NT2/D1 (cell line): ENCODE data around the gene OR13C9.
"Not testable (repeated sequence)": the region's sequence is repeated elsewhere in the genome, so short reads cannot be mapped to it uniquely, and the experiment has no call there.

Experiments
- DNase-seq: peaks from one replicate; pipeline ENCODE4 v3.0.0-alpha.2; 2011; ENCODE audit warnings: low read depth, low spot score
- H3K27me3 ChIP-seq: 2 replicates; pipeline ENCODE4 v1.6.0; 2011; ENCODE audit warnings: mild to moderate bottlenecking; ENCODE audit not compliant: insufficient read length, insufficient read depth
- H3K36me3 ChIP-seq: 2 replicates; pipeline ENCODE4 v1.6.1; 2011; ENCODE audit warnings: mild to moderate bottlenecking, low read length, mixed read lengths; ENCODE audit not compliant: insufficient read depth, insufficient read length
- H3K4me1 ChIP-seq: 2 replicates; pipeline ENCODE4 v1.5.1; 2011; ENCODE audit not compliant: insufficient read depth, insufficient read length
- H3K4me3 ChIP-seq: 2 replicates; pipeline ENCODE4 v1.5.1; 2011; ENCODE audit warnings: low read depth; ENCODE audit not compliant: insufficient read length
- H3K9ac ChIP-seq: 2 replicates; pipeline ENCODE4 v1.6.0; 2011; ENCODE audit warnings: low read depth; ENCODE audit not compliant: insufficient read length
- H3K9me3 ChIP-seq: 2 replicates; pipeline ENCODE4 v1.5.1; 2011; ENCODE audit warnings: mild to moderate bottlenecking, low read length; ENCODE audit not compliant: insufficient read depth
- SUZ12 ChIP-seq: IDR thresholded peaks from 2 replicates; pipeline ENCODE4 v1.6.1; 2011; ENCODE audit not compliant: insufficient read length, insufficient read depth; ENCODE audit errors: extremely low read depth
- YY1 ChIP-seq: IDR thresholded peaks from 2 replicates; pipeline ENCODE4 v1.6.1; 2011; ENCODE audit not compliant: insufficient read length, insufficient read depth
- ZNF274 ChIP-seq: IDR thresholded peaks from 2 replicates; pipeline ENCODE4 v1.6.1; 2011; ENCODE audit warnings: mild to moderate bottlenecking, low read depth, low read length

OR13C9 gene

DNA sequence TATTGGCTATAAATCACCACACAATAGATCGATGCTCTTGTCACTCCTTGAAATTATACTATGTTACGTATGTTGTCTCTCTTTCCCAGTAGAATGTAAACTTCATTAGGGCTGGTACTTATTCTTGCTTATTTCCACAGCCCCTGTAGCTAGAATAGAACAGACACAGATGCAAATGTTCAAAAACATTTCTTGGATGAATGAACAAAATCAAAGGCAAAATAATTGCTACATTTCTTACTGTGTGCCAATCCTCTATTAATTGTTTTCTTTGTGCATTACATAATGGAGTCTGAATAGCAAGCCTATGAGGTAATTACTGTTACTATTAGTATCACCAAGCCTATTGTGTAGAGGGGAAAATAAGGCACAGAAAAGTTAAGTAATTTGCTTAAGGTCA, 11.9 kb downstream of the OR13C9 start:
- no peaks in the 10 kb centered on the region for H3K27me3 ChIP-seq
- TF ChIP-seq YY1: no peak
- TF ChIP-seq SUZ12: no peak
- no peak for TF ChIP-seq ZNF274
- no peak overlapping the region for H3K4me3 ChIP-seq
- H3K36me3 ChIP-seq: no peaks in the 10 kb centered on the region
- H3K9me3 ChIP-seq: no peaks in the 10 kb centered on the region
- H3K9ac ChIP-seq: no peak overlapping the region
- DNase-seq: no peak
- H3K4me1 ChIP-seq: no peaks in the 10 kb centered on the region

DNA sequence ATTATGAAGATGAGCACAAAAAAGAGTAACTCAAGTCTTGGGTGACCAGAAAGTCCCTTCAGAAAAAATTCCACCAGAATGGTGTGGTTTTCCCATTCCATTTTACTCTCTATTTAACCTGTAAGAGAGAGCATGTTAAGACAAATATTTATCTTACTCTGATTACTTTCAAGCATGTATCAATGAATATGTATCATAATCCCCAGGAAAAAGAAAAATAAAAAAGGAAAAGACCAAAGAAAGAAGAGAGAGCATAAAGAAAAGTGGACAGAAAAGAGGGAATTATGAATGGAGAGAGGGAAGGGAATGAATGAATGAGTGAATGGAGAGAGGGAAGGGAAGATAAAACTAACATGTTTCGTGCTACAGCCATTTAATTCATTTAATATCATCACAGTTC, 12.5 kb downstream of the OR13C9 start, which contains the start of gene OR13C2:
Gene OR13C2 (minus strand): TSS at position 101 of the 400 bp plus-strand sequence. CDS start 0 bp downstream, at position 101.
- H3K9me3 ChIP-seq, H3K4me3 ChIP-seq, H3K4me1 ChIP-seq, H3K9ac ChIP-seq, H3K27me3 ChIP-seq, DNase-seq, H3K36me3 ChIP-seq: not testable (repeated sequence)

DNA sequence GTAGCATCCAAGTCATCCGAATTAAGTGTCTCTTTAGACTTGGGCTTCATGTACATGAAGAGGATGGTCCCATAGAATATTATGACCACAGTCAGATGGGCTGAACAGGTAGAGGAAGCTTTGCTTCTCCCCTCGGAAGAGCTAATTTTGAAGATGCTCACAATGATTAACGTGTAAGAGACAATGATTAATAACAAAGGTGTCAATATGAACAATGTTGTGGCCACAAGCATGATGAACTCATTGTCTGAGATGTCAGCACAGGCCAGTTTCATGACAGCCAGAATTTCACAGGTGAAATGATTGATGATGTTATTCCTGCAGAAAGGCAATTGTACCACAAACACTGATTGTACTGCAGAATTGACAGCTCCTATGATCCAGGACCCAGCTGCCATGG, 13.2 kb downstream of the OR13C9 start:
- Histone ChIP-seq H3K27me3 (no peaks in the 10 kb centered on the region), H3K9me3 (no peaks in the 10 kb centered on the region), H3K4me3 (no peak overlapping the region), H3K4me1 (no peaks in the 10 kb centered on the region), H3K36me3 (no peaks in the 10 kb centered on the region), H3K9ac (no peak overlapping the region)
- no peak for TF ChIP-seq YY1
- TF ChIP-seq ZNF274: no peak
- TF ChIP-seq SUZ12: no peak
- DNase-seq: no peak

DNA sequence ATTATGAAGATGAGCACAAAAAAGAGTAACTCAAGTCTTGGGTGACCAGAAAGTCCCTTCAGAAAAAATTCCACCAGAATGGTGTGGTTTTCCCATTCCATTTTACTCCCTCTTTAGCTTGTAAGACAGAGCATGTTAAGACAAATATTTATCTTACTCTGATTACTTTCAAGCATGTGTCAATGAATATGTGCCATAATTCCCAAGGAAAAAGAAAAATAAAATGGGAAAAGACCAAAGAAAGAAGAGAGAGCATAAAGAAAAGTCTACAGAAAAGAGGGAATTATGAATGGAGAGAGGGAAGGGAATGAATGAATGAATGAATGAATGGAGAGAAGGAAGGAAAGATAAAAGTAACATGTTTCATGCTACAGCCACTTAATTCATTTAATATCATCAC, 18.7 kb downstream of the OR13C9 start, which contains the start of gene OR13C5:
Gene OR13C5 (minus strand): TSS at position 101 of the 400 bp plus-strand sequence. CDS start 0 bp downstream, at position 101.
- H3K9me3 ChIP-seq, H3K36me3 ChIP-seq, H3K27me3 ChIP-seq, H3K4me3 ChIP-seq, H3K9ac ChIP-seq, DNase-seq, H3K4me1 ChIP-seq: not testable (repeated sequence)

DNA sequence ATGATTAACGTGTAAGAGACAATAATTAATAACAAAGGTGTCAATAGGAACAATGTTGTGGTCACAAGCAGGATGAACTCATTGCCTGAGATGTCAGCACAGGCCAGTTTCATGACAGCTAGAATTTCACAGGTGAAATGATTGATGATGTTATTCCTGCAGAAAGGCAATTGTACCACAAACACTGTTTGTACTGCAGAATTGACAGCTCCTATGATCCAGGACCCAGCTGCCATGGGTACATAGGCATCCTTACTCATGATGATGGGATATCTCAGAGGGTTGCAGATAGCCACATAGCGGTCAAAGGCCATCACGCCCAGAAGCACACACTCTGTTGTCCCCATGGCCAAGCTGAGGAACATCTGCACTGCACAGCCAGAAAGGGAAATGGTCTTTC, 19.3 kb downstream of the OR13C9 start:
- H3K36me3 ChIP-seq, H3K27me3 ChIP-seq, H3K4me3 ChIP-seq, DNase-seq, H3K4me1 ChIP-seq, H3K9ac ChIP-seq, H3K9me3 ChIP-seq: not testable (repeated sequence)

DNA sequence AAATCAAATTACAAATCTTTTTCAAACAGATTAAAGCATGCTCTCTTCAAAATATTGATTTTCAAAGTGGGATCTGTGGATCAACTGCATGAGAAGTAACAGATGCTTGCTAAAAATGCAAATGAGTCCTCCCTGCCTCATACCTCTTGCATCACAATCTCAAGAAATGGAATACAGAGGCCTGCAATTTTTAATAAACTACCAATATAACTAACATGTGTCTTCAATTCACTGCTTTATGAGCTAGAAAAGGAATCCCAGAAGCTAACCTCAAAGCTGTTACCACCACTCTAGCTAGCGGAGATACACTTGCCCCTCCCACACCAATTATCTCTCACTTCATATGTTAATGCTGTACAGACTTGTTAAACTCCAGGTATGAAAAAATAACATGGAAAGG, 28.4 kb downstream of the OR13C9 start:
- no peaks in the 10 kb centered on the region for H3K4me1 ChIP-seq
- H3K9ac ChIP-seq: no peak overlapping the region
- no peak overlapping the region for H3K4me3 ChIP-seq
- H3K27me3 ChIP-seq: no peaks in the 10 kb centered on the region
- TF ChIP-seq ZNF274: no peak
- TF ChIP-seq YY1: no peak
- TF ChIP-seq SUZ12: no peak
- no peaks in the 10 kb centered on the region for H3K9me3 ChIP-seq
- no peak for DNase-seq
- no peaks in the 10 kb centered on the region for H3K36me3 ChIP-seq

DNA sequence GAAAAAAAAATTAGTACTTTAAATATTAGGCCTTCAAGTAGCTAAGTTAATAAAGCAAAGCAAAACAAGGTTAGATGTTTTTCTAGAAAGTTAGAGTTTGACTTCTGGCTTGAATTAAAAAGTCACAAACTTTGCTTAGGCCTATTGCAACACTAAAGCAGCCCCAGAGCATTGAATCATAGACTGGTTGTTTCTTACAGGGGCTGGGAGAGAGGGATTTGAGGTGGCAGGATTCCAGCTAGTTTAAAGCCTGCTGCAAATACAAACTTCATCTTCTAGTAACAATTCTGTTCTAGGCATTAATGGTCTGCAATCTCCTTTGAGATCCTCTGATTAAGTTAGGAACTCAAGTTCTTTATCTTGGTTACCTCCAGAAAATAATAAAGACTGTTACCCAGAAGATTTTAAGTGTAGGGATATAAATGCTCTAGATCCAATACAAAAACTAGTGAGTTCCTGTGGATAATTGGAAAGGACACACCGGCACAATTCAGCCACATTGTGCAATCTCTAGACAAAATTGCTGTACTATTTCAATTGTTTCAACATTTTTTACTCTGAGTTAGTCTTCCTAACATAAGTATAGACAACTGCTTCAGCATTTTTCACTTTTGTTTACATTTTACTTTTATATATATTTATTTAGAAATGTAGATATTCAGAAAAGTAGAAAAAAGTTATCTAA, 31.4 kb downstream of the OR13C9 start:
- Histone ChIP-seq H3K27me3 (no peaks in the 10 kb centered on the region), H3K4me3 (no peak overlapping the region), H3K36me3 (no peaks in the 10 kb centered on the region), H3K4me1 (no peaks in the 10 kb centered on the region), H3K9me3 (no peaks in the 10 kb centered on the region), H3K9ac (no peak overlapping the region)
- no peak for DNase-seq
- TF ChIP-seq SUZ12 (no peak), ZNF274 (no peak), YY1 (no peak)

DNA sequence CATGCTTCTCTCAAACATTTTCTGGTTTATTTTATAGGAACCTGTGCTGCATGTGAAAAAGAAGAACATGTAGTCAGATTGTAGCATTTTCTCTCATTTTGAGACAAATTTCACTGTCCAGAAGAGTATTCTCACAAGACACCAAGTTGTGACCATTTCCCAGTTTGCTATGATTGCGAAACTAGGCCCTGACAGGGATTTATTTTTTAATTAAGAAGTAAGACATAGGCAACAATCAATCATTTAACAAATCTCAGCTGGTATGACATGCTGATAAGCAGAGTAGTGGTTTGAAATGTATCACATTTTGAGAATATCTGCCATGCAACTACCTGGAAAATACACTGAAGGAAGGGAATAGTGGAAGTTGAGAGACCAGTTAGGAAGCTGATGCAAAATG, 37.4 kb downstream of the OR13C9 start:
- no peaks in the 10 kb centered on the region for H3K27me3 ChIP-seq
- no peak for DNase-seq
- TF ChIP-seq YY1: no peak
- no peak for TF ChIP-seq ZNF274
- TF ChIP-seq SUZ12: no peak
- no peak overlapping the region for H3K9ac ChIP-seq
- no peaks in the 10 kb centered on the region for H3K36me3 ChIP-seq
- H3K9me3 ChIP-seq: no peaks in the 10 kb centered on the region
- no peak overlapping the region for H3K4me3 ChIP-seq
- H3K4me1 ChIP-seq: no peaks in the 10 kb centered on the region
